Neutrophil (primary cell): ENCODE results near the gene AP4S1.

Experiments
- H3K27ac ChIP-seq: fragments of 200-600 bp; sonication (generic); 2 replicates; pipeline ENCODE4 v1.5.1; 2016; ENCODE audit warnings: mild to moderate bottlenecking, moderate library complexity
- H3K27me3 ChIP-seq: fragments of 200-600 bp; sonication (generic); 2 replicates; pipeline ENCODE4 v1.6.0; 2016; ENCODE audit warnings: mild to moderate bottlenecking
- H3K36me3 ChIP-seq: fragments of 200-600 bp; sonication (generic); 2 replicates; pipeline ENCODE4 v1.5.1; 2017
- H3K4me1 ChIP-seq, 2 experiments: fragments of 200-600 bp in 1 of 2; sonication (generic) in 1 of 2; 1 replicate in 1 of 2; 2 replicates in 1 of 2; pipeline versions ENCODE4 v1.5.1 to v1.6.1; 2013 to 2016; ENCODE audit warnings: low read depth in 1 of 2, low read length in 1 of 2, mild to moderate bottlenecking in 1 of 2, moderate library complexity in 1 of 2; ENCODE audit not compliant: control insufficient read depth in 1 of 2, insufficient read depth in 1 of 2
- H3K4me3 ChIP-seq, 2 experiments: fragments of 200-600 bp in 1 of 2; sonication (generic) in 1 of 2; 1 replicate in 1 of 2; 2 replicates in 1 of 2; pipeline ENCODE4 v1.5.1; 2013 to 2016; ENCODE audit warnings: low read depth in 1 of 2, low read length in 1 of 2, mild to moderate bottlenecking in 1 of 2, moderate library complexity in 1 of 2
- H3K9me3 ChIP-seq: fragments of 200-600 bp; sonication (generic); 2 replicates; pipeline ENCODE4 v1.5.1; 2016
- CTCF ChIP-seq: fragments of 200-600 bp; sonication (generic); IDR thresholded peaks from 2 replicates; pipeline ENCODE4 v1.5.1; 2016; ENCODE audit warnings: antibody characterized with exemption

AP4S1 gene

DNA sequence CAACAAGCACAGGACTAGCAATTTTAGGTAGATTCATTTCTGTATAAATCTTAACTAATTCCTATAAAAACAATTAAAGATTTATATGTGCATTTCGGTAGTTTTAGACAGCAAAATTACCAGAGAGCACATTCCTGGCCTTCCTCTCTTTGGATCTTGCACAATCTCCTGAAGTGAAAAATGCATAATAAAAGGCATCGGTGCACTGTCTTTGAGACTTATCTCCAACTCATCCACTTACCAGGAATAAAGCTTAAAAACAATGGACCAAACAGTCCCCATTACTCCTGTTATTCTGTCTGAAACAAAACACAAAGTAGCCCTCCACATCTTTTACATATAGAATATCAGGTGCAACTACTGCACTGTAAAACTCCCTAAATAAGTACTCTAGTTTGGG, 112.9 kb downstream of the AP4S1 start:
- peaks cover 90% of the 10 kb centered on the region for H3K36me3 ChIP-seq
- H3K27me3 ChIP-seq = no peaks in the 10 kb centered on the region

DNA sequence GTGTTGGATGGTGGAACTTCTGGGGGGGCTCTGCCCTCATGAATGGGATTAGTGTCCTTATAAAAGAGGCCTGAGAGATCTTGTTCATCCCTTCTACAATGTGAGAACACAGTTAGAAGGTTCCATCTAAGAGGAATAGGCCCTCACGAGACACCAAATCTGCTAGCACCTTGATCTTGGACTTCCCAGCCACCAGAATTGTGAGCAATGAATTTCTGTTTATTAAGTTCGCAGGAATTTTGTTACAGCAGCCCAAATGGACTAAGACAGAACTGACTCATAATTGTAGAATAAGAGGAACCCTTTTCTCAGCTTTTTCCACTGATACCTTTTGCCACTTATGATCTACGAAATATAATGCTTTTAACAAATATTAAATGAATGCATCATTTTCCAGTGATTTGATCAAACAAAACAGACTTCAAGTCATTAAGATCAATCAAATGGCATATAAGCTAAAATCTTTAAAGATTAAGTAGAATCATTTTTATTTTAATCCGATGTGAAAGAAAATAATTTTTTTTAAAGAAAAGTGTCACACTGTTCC, 113.9 kb downstream of the AP4S1 start:
- TF ChIP-seq CTCF = no peak
- no peaks in the 10 kb centered on the region for H3K27me3 ChIP-seq
- no peak overlapping the region for H3K27ac ChIP-seq
- peaks cover 91% of the 10 kb centered on the region for H3K36me3 ChIP-seq
- no peaks in the 10 kb centered on the region for H3K4me1 ChIP-seq
- no peaks in the 10 kb centered on the region for H3K9me3 ChIP-seq
- H3K4me3 ChIP-seq = no peak overlapping the region

More for the DNA sequence above, 112.9 kb downstream of the AP4S1 start:
- H3K9me3 ChIP-seq = no peaks in the 10 kb centered on the region
- no peak overlapping the region for H3K4me3 ChIP-seq
- no peak for TF ChIP-seq CTCF
- no peak overlapping the region for H3K27ac ChIP-seq
- no peaks in the 10 kb centered on the region for H3K4me1 ChIP-seq

- no peak overlapping the region for H3K4me3 ChIP-seq
- no peaks in the 10 kb centered on the region for H3K9me3 ChIP-seq
- H3K27ac ChIP-seq = no peak overlapping the region
- TF ChIP-seq CTCF = no peak
- H3K4me1 ChIP-seq = no peaks in the 10 kb centered on the region
- H3K27me3 ChIP-seq = no peaks in the 10 kb centered on the region
- H3K36me3 ChIP-seq = peaks cover 91% of the 10 kb centered on the region
These were observed 117.1 kb downstream of the AP4S1 start for GRCh38 chr14:31142455-31143087.
